ENCODE data around the gene GRAMD2B. TPM values are rescaled to one million over a fixed set of nuclear protein-coding genes. Genes with fewer than 3 reads are reported as not detected.
A peak's percentile ranks its signal among the peaks of the same experiment; 100 is the strongest.

The GRAMD2B gene
- total RNA-seq, 1 experiment from 2014 or later: 4.1 TPM

DNA sequence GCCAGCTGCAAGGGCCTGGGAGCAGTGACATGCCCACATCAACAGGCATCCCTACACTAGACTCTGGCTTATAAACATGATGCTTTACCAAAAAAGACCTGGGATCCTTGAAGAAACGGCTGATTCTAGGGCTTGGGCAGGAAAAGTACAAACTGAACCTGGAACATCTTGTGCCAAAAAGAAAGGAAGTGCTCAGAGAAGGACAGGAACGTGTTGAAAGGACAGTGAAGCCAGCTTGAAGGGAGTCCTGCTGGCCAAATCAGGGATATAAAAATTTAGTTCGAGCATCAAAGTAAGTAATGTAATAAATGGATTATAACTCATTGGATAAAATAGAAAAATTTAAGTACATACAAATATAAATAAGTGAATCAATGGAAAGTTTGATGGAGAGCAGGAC lies 113.7 kb downstream of the GRAMD2B start:
- in situ Hi-C loops (cut with HindIII; ENCODE audit: low pct_unique_long_range_greater_than_20kb, low sequenced_read_pairs): loop anchor here (25.0 kb wide), 1 partner anchor 175 kb away; no protein-coding TSS in a partner anchor
- Histone ChIP-seq H3K4me1 (ENCODE audit: control insufficient read depth, insufficient read depth, low read length) (peaks cover 6% of the 10 kb centered on the region; the same call in 1 of the 2 replicates), H3K27ac (ENCODE audit: low read length) (peak overlapping the region; percentile 26; the same call in 1 of the 2 replicates), H3K36me3 (ENCODE audit: control insufficient read depth, insufficient read depth, low read length) (no peaks in the 10 kb centered on the region), H3K9me3 (ENCODE audit: control insufficient read depth, insufficient read depth, low read depth, low read length) (no peaks in the 10 kb centered on the region), H3K27me3 (ENCODE audit: control insufficient read depth, insufficient read depth, low read length) (no peaks in the 10 kb centered on the region), H3K4me3 (ENCODE audit: low read depth in 2 of 2, low read length in 2 of 2) (no peak overlapping the region)
- DNase-seq (ENCODE audit: low read depth, low spot score) (no peak), ATAC-seq (no peak)
- CTCF ChIA-PET: no interaction called here
- intact Hi-C loops (cut with micrococcal nuclease; ENCODE audit: unreplicated experiment): no loop called here
- POLR2A ChIA-PET: no interaction called here
- TF ChIP-seq, protein P1, sequence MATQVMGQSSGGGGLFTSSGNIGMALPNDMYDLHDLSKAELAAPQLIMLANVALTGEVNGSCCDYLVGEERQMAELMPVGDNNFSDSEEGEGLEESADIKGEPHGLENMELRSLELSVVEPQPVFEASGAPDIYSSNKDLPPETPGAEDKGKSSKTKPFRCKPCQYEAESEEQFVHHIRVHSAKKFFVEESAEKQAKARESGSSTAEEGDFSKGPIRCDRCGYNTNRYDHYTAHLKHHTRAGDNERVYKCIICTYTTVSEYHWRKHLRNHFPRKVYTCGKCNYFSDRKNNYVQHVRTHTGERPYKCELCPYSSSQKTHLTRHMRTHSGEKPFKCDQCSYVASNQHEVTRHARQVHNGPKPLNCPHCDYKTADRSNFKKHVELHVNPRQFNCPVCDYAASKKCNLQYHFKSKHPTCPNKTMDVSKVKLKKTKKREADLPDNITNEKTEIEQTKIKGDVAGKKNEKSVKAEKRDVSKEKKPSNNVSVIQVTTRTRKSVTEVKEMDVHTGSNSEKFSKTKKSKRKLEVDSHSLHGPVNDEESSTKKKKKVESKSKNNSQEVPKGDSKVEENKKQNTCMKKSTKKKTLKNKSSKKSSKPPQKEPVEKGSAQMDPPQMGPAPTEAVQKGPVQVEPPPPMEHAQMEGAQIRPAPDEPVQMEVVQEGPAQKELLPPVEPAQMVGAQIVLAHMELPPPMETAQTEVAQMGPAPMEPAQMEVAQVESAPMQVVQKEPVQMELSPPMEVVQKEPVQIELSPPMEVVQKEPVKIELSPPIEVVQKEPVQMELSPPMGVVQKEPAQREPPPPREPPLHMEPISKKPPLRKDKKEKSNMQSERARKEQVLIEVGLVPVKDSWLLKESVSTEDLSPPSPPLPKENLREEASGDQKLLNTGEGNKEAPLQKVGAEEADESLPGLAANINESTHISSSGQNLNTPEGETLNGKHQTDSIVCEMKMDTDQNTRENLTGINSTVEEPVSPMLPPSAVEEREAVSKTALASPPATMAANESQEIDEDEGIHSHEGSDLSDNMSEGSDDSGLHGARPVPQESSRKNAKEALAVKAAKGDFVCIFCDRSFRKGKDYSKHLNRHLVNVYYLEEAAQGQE (IDR thresholded peaks at IDR 0.05; ENCODE audit: insufficient read depth in 1 of 2, low read depth in 2 of 2, low read length in 1 of 2): no peak
- no TSS peak for BruUV-seq (replicated peaks)

DNA sequence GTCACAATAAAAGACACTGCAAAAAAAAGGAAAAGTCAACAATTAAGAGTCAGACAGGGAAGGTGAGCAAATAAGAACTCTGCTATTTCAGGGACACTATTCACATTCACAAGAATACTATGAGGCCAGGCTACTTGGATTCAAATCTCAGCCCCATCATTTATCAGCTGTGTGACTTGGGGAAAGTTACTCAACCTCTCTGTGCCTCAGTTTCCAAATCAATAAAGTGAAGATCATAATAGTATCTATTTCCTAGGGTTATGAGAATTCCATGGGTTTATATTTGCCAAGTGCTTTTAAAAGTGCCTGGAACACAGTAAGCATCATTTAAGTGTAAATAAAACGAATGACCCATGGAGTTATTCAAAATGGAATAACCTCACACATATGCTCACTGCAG lies 115.4 kb downstream of the GRAMD2B start:
- ChIA-PET POLR2A (interaction anchor here (0.6 kb wide), 1 partner anchor 1627 kb away, joined by 6 read pairs; no protein-coding TSS in a partner anchor), CTCF (interaction anchor here (0.6 to 1.1 kb wide), 12 partner anchors 115 to 1374 kb away, joined by 3 to 13 read pairs (median 3); partner anchors contain the start of gene GRAMD2B)
- in situ Hi-C loops (cut with HindIII; ENCODE audit: low pct_unique_long_range_greater_than_20kb, low sequenced_read_pairs): loop anchor here (25.0 kb wide), 1 partner anchor 176 kb away; no protein-coding TSS in a partner anchor
- BruUV-seq (replicated peaks): no TSS peak
- Histone ChIP-seq H3K27me3 (ENCODE audit: control insufficient read depth, insufficient read depth, low read length) (no peaks in the 10 kb centered on the region), H3K27ac (ENCODE audit: low read length) (peak overlapping the region; percentile 2; the same call in 1 of the 2 replicates), H3K4me1 (ENCODE audit: control insufficient read depth, insufficient read depth, low read length) (peaks cover 6% of the 10 kb centered on the region; the same call in 1 of the 2 replicates), H3K9me3 (ENCODE audit: control insufficient read depth, insufficient read depth, low read depth, low read length) (no peaks in the 10 kb centered on the region), H3K36me3 (ENCODE audit: control insufficient read depth, insufficient read depth, low read length) (no peaks in the 10 kb centered on the region), H3K4me3 (ENCODE audit: low read depth in 2 of 2, low read length in 2 of 2) (no peak overlapping the region)
- ATAC-seq (no peak), DNase-seq (ENCODE audit: low read depth, low spot score) (no peak)
- intact Hi-C loops (cut with micrococcal nuclease; ENCODE audit: unreplicated experiment): no loop called here
- TF ChIP-seq TCF7L2 (IDR thresholded peaks at IDR 0.05; ENCODE audit: low read depth, low read length): no peak
- TF ChIP-seq, protein P1 (IDR thresholded peaks at IDR 0.05; ENCODE audit: insufficient read depth in 1 of 2, low read depth in 2 of 2, low read length in 1 of 2): no peak
- no peak for TF ChIP-seq SIN3A (IDR thresholded peaks at IDR 0.05; ENCODE audit: borderline replicate concordance, insufficient read depth, low read depth, low read length)
- TF ChIP-seq, protein P2, sequence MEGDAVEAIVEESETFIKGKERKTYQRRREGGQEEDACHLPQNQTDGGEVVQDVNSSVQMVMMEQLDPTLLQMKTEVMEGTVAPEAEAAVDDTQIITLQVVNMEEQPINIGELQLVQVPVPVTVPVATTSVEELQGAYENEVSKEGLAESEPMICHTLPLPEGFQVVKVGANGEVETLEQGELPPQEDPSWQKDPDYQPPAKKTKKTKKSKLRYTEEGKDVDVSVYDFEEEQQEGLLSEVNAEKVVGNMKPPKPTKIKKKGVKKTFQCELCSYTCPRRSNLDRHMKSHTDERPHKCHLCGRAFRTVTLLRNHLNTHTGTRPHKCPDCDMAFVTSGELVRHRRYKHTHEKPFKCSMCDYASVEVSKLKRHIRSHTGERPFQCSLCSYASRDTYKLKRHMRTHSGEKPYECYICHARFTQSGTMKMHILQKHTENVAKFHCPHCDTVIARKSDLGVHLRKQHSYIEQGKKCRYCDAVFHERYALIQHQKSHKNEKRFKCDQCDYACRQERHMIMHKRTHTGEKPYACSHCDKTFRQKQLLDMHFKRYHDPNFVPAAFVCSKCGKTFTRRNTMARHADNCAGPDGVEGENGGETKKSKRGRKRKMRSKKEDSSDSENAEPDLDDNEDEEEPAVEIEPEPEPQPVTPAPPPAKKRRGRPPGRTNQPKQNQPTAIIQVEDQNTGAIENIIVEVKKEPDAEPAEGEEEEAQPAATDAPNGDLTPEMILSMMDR (IDR thresholded peaks at IDR 0.05): no peak
- no peak for TF ChIP-seq POLR2AphosphoS5 (IDR thresholded peaks at IDR 0.05; ENCODE audit: low read depth, low read length)
